Fibroblast of lung (primary cell): ENCODE data around the gene RNU1-2.

Experiments used
- CTCF ChIP-seq, 2 donors: IDR thresholded peaks in 1 of 2; conservative IDR thresholded peaks in 1 of 2; 1 replicate in 1 of 2; 2 replicates in 1 of 2; pipeline ENCODE4 v1.5.1; 2011 to 2012; ENCODE audit warnings: low read length in 2 of 2, control low read depth in 1 of 2, inconsistent platforms in 1 of 2, low read depth in 1 of 2, mild to moderate bottlenecking in 1 of 2
- EZH2 ChIP-seq: IDR thresholded peaks from 2 replicates; pipeline ENCODE4 v1.5.1; 2012; ENCODE audit warnings: low read length, control low read depth, mild to moderate bottlenecking; ENCODE audit errors: missing control alignments

DNA sequence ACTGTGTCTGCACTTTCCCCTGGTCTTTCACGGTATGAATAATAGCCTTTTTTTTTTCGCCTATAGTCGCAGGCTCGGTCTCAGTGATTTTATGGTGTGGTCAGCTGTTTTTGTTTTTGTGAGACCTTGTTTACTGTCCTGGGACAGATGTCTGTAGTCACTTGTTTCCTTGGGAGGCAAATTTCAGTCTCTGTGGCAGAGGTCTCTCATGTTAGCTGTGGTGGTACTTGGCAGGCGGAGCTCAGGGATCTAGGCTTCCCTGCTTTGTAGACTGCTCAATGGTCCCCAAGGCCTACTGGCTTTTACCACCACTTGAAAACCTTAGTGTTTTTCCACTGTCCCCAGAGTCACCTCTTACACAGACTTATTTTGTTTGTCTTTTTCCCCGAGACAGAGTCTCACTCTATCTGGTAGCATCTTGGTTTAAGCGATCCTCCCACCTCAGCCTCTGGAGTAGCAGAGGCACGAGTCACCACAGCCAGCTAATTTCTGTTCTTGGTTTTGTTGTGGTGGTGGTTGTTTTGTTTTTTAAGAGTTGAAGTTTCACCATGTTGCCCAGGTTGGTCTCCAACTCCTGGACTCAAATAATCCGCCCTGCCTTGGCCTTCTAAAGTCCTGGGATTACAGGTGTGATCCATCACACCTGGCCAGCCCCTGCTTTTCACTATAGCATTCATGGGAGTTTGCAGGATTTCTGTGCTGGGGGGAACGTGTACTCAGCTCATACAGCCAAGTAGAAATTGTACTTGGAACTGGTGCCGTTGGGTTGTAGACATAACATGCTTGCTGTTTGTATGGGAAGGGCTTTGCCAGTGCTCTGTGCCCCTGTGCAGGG, 10.3 kb downstream of the RNU1-2 start:
- no peak for TF ChIP-seq EZH2
- no peak for TF ChIP-seq CTCF (conservative IDR thresholded peaks at IDR 0.05 in 1 of 2, IDR thresholded peaks at IDR 0.05 in 1 of 2; ENCODE audit: low read depth in 1 of 2, low read length in 2 of 2)
